Gastrocnemius medialis (tissue), 4 donors: ENCODE measurements around the gene DMWD.

ENCODE experiments used
- POLR2A ChIP-seq, 2 donors: fragments of 450-650 bp; IDR thresholded peaks; one replicate each; pipeline ENCODE4 v1.6.1; 2017; ENCODE audit warnings: antibody characterized with exemption in 2 of 2, mild to moderate bottlenecking in 2 of 2, moderate library complexity in 2 of 2
- TF ChIP-seq, protein P1 (sequence below), 5 experiments: fragments of 450-650 bp in 3 of 5; fragments of 200-600 bp in 2 of 5; sonication (generic) in 2 of 5; IDR thresholded peaks in 4 of 5; conservative IDR thresholded peaks in 1 of 5; 1 replicate in 4 of 5; 2 replicates in 1 of 5; pipeline ENCODE4 v1.5.1; 2016 to 2019; ENCODE audit warnings: antibody characterized with exemption in 5 of 5, mild to moderate bottlenecking in 3 of 5, moderate library complexity in 3 of 5

DNA sequence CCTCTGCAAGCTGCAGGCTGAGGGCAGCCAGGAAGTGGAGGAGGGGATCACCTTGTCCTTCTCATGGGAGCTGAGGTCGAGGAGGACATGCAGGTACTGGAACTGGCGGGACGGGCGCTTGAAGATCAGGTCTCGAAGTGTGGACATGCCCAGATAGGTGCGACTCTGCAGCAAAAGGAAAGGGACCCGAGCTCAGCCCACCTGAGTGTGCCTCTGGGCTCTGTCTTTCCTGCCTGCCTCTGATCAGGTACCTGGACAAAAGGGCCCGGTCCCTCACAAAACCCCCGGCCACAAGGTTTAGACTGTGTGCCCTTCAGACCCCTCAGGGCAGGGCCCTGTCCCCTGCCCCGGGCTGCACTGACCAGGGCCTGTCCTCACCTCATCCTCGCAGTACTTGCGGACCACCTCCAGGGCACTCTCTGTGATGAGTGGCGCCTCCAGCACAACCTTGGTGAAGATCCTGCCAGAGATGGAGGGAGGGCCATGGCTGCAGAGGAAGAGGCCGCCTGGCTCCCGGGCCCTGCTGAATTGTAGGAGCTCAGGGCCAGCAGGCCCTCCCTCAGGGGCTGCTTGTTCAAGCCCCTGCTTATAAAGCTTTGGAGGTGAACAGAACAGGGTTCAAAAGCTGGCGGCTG, 34.9 kb upstream of the DMWD start:
- TF ChIP-seq, protein P1, sequence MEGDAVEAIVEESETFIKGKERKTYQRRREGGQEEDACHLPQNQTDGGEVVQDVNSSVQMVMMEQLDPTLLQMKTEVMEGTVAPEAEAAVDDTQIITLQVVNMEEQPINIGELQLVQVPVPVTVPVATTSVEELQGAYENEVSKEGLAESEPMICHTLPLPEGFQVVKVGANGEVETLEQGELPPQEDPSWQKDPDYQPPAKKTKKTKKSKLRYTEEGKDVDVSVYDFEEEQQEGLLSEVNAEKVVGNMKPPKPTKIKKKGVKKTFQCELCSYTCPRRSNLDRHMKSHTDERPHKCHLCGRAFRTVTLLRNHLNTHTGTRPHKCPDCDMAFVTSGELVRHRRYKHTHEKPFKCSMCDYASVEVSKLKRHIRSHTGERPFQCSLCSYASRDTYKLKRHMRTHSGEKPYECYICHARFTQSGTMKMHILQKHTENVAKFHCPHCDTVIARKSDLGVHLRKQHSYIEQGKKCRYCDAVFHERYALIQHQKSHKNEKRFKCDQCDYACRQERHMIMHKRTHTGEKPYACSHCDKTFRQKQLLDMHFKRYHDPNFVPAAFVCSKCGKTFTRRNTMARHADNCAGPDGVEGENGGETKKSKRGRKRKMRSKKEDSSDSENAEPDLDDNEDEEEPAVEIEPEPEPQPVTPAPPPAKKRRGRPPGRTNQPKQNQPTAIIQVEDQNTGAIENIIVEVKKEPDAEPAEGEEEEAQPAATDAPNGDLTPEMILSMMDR (IDR thresholded peaks at IDR 0.05 in 4 of 5, conservative IDR thresholded peaks at IDR 0.05 in 1 of 5) = no peak
- TF ChIP-seq POLR2A (IDR thresholded peaks at IDR 0.05) = no peak
